Stimulated activated naive B cell treated with anti-CD40 and anti-IgM and Interleukin-4, amounts not matched to agents 10 μg/mL and 1 μg/mL and 100 μg/mL, for 72 hours (primary cell): ENCODE results near the gene RGS17.

Experiments used
- ATAC-seq, 2 donors: fragments of 150-1000 bp; cut with Tn5 transposase; replicated peaks; 2 replicates each; pipeline ENCODE4 v1.10.0; 2021; ENCODE audit warnings: moderate library complexity in 1 of 2
- DNase-seq: peaks from one replicate; pipeline ENCODE4 v3.0.0; 2021
- H3K27ac Mint-ChIP-seq: one replicate; pipeline ENCODE4 v1.8.0; 2022; ENCODE audit warnings: mild to moderate bottlenecking, mixed read lengths
- H3K27me3 Mint-ChIP-seq, 2 donors: one replicate each; pipeline ENCODE4 v1.8.0; 2022; ENCODE audit warnings: mixed read lengths in 2 of 2
- H3K36me3 Mint-ChIP-seq, 2 donors: one replicate each; pipeline ENCODE4 v1.8.0; 2022; ENCODE audit warnings: mixed read lengths in 2 of 2, mild to moderate bottlenecking in 1 of 2
- H3K4me1 Mint-ChIP-seq, 2 donors: one replicate each; pipeline ENCODE4 v1.8.0; 2022; ENCODE audit warnings: mixed read lengths in 2 of 2, mild to moderate bottlenecking in 1 of 2
- H3K4me3 Mint-ChIP-seq, 2 donors: one replicate each; pipeline ENCODE4 v1.8.0; 2022; ENCODE audit warnings: mild to moderate bottlenecking in 2 of 2, mixed read lengths in 2 of 2, moderate library complexity in 1 of 2
- H3K9me3 Mint-ChIP-seq, 2 donors: one replicate each; pipeline ENCODE4 v1.8.0; 2022; ENCODE audit warnings: mixed read lengths in 2 of 2, mild to moderate bottlenecking in 1 of 2

Gene RGS17

DNA sequence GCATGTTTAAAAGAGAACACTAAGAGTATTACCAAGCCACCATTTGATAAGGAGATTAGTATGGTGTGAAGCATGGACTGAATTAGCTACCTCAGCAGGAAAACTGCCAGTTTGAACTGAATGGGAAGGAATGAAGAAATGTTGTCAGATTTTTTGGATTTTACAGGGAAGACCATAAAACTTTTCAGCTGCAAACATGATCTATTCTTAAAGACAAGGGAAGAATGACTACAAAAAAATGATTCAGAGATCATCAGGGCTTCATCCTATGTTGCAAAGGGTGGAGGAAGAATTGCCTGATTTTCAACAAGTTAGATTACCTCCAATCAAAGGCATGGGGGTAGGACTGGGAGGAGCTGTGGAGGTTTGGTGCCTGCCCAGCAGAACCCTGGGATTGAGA lies 79.3 kb downstream of the RGS17 start:
- H3K4me1 Mint-ChIP-seq: no peaks in the 10 kb centered on the region
- H3K9me3 Mint-ChIP-seq: peaks cover 5 to 12% of the 10 kb centered on the region in 2 donors
- H3K4me3 Mint-ChIP-seq: no peak overlapping the region
- H3K36me3 Mint-ChIP-seq: no peaks in the 10 kb centered on the region
- no peak for ATAC-seq
- peaks cover 11 to 14% of the 10 kb centered on the region in 2 donors for H3K27me3 Mint-ChIP-seq
- DNase-seq: no peak
- no peak overlapping the region for H3K27ac Mint-ChIP-seq

DNA sequence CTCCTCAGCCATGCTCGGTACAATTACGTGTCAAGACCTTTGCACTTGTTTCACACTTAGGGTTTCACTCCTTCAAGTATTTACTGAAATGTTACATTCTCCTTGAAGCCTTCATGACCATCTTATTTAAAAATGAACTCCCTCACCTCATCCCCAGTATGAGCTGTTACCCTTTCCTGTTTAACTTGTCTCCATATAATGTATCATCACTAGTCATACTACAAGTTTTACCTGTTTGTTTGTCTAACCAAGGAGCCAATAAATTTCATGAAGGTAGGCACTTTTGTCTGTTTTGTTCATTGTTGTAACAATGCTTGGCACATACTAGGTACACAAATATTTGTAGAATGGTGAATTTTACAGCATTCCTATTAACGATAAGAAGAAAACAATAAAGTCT lies 82.5 kb downstream of the RGS17 start:
- Mint-ChIP-seq H3K36me3 (no peaks in the 10 kb centered on the region), H3K4me3 (no peak overlapping the region), H3K27me3 (peaks cover 7 to 10% of the 10 kb centered on the region in 2 donors), H3K4me1 (no peaks in the 10 kb centered on the region), H3K9me3 (peaks cover 5 to 12% of the 10 kb centered on the region in 2 donors), H3K27ac (no peak overlapping the region)
- ATAC-seq (no peak), DNase-seq (no peak)

DNA sequence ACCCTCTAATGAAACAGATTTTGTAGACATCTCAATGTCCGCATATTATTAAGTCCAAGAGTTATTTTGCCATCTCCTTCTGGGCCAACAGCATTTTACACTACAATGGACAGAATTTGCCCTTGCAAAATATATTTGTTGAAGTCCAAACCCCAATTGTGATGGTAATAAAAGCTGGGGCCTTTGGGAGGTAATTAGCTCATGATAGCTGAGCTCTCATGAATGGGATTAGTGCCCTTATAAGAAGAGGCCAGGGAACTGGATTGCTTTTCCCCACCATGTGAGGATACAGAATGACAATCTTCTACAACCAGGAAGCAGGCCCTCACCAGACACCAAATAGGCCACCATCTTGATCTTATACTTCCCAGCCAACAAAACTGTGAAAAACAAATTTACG lies 83.7 kb downstream of the RGS17 start:
- no peak overlapping the region for H3K4me3 Mint-ChIP-seq
- no peak overlapping the region for H3K27ac Mint-ChIP-seq
- H3K9me3 Mint-ChIP-seq: peaks cover 5 to 12% of the 10 kb centered on the region in 2 donors
- ATAC-seq: no peak
- H3K36me3 Mint-ChIP-seq: no peaks in the 10 kb centered on the region
- no peak for DNase-seq
- peaks cover 9 to 10% of the 10 kb centered on the region in 2 donors for H3K27me3 Mint-ChIP-seq
- no peaks in the 10 kb centered on the region for H3K4me1 Mint-ChIP-seq

DNA sequence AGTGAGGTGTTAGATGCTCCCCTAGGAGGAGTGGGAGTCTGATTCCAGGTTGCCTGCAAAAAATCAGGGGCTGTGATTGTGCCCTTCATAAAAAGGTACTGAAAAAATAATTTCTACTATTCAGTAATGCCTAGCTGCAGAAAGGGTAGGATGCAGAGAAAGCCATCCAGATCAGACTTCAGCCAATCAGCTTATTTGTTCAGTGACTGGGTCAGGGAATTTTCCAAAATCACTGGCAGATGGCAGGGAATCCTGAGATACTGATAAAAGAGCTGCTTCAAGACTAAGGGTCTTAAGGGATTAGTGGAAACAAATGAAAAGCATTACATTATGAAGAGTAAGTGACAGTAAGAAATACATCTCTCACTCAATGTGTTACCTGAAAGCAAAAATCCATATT lies 85.8 kb downstream of the RGS17 start:
- H3K36me3 Mint-ChIP-seq: no peaks in the 10 kb centered on the region
- H3K27ac Mint-ChIP-seq: no peak overlapping the region
- ATAC-seq (no peak), DNase-seq (no peak)
- H3K4me3 Mint-ChIP-seq: no peak overlapping the region
- H3K27me3 Mint-ChIP-seq: peaks cover 5 to 8% of the 10 kb centered on the region in 2 donors
- no peaks in the 10 kb centered on the region for H3K4me1 Mint-ChIP-seq
- peaks cover 1 to 6% of the 10 kb centered on the region in 2 donors for H3K9me3 Mint-ChIP-seq

DNA sequence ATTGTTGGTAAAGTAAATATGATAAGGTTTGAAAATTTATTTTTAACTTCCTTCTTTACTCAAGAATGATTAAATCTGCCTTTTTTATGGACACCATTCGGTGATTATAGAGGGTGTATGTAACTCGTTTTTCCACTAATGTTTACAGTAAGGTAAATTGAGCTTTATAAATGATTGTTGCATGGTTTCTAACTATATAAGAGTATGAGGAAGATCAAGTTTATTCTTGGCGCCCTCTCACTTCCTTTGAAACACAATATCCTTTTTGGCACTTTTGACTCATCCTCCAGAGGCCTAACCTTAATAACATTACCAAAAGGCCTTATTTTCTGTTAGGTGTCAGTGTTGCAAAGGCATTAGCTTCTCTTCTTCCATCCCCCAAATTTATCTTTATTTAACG lies 86.8 kb downstream of the RGS17 start:
- Mint-ChIP-seq H3K4me1 (no peaks in the 10 kb centered on the region), H3K36me3 (no peaks in the 10 kb centered on the region), H3K27me3 (peaks cover 11 to 14% of the 10 kb centered on the region in 2 donors), H3K27ac (no peak overlapping the region), H3K4me3 (no peak overlapping the region), H3K9me3 (peaks cover 1 to 6% of the 10 kb centered on the region in 2 donors)
- no peak for ATAC-seq
- DNase-seq: no peak

DNA sequence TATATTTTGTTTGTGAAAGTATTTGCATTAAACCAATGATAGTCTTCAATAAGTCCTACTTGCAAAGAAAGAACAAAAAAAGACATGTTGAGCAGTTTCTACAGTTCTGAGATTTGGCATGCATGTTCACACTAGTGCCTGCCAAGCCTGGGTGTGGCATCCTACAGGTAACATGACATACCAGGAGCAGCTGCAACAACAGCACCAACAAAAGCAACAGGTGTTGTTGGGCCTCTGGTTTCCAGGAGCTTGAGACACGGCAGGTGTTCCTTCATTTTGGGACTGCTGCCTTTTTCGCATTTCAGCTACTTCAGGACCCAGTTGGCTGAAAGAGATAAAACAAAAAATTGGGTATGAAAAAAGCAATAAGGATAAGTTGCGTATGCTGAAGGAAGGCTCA lies 87.4 kb downstream of the RGS17 start:
- Mint-ChIP-seq H3K36me3 (no peaks in the 10 kb centered on the region), H3K27me3 (peaks cover 11 to 16% of the 10 kb centered on the region in 2 donors), H3K27ac (no peak overlapping the region), H3K9me3 (peaks cover 1 to 6% of the 10 kb centered on the region in 2 donors), H3K4me3 (no peak overlapping the region), H3K4me1 (no peaks in the 10 kb centered on the region)
- ATAC-seq (no peak), DNase-seq (no peak)

DNA sequence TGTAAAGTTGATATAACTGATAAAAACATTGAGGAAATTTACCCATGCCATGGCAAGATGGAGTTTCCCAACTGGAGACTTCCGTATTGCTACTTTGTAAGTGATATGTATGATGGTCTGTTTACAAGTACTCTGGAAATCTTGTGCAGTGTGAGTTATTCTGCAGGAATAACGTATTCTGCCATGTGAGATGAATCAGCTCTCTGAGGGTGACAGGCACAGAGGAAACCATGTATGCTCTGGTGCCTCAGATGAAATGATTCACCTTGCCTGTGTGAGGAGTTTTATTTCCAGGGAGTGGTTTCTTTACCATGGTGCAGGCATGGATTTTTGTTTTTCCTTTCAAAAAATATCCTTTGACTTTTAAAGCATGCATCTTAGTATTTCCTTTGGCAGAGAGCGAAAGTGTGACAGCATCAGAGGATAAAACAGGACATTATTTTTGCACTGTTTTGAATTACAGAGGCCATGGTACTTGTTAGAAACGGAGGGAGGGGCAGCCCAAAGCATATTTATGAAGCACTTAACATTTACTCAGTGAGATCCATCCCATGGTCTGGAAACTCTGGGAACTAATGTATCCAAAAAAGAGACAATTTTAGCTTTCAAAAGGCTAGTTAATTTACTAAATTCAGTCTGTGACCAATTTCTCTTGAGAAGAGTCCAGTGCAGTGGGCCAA lies 92.6 kb downstream of the RGS17 start:
- H3K36me3 Mint-ChIP-seq: no peaks in the 10 kb centered on the region
- no peaks in the 10 kb centered on the region for H3K4me1 Mint-ChIP-seq
- H3K27ac Mint-ChIP-seq: no peak overlapping the region
- no peaks in the 10 kb centered on the region for H3K9me3 Mint-ChIP-seq
- peaks cover 17 to 21% of the 10 kb centered on the region in 2 donors for H3K27me3 Mint-ChIP-seq
- no peak for DNase-seq
- H3K4me3 Mint-ChIP-seq: no peak overlapping the region
- no peak for ATAC-seq

DNA sequence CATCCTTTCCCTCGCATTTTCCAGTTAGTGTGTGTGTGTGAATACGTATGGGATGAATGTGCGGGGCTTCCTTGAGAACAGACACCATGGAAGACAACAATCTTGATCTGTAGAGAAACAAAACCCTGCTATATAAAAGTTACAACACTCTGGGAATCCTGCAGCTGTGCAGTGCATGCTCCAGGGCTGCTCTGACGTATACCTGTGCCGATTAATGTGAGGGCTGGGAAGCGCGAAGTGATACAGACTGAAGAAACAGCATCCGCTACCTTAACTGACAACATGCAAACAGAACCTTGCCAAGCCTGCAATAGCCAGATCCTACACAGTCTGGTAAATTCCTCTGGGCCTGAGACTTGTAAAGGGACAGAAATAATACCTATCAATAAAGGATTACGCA lies 96.9 kb downstream of the RGS17 start:
- ATAC-seq (no peak), DNase-seq (no peak)
- peaks cover 12 to 23% of the 10 kb centered on the region in 2 donors for H3K27me3 Mint-ChIP-seq
- H3K9me3 Mint-ChIP-seq: no peaks in the 10 kb centered on the region
- no peaks in the 10 kb centered on the region for H3K4me1 Mint-ChIP-seq
- no peak overlapping the region for H3K4me3 Mint-ChIP-seq
- no peak overlapping the region for H3K27ac Mint-ChIP-seq
- no peaks in the 10 kb centered on the region for H3K36me3 Mint-ChIP-seq

DNA sequence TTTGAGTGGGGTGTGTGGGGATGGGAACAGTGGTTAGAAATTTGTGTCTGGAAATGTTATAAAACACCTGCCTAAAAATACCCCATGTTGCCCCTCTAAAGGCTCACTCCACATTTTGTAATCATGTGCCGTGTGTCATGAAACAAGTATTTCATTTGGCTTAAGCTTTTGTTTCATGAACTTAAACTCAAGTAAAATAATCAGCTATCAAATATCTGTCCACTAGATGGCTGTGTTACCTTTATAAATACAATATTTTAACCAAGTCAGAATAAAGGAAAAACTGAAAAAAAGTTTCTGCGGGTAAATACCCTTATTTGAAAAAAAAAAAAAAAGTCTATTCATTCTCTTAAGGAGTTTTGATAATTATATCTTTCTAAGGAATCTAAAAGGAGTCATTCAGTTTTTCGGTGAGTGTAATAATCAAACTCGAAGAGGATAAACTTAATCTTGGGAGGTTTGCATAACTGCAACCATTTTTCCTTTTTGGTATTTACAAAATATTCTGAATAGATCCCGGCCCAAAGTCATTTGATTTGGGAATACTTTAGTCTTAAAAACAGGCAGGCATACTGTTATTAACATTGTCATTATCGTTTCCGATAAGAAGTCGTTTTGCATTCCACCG lies 98.7 kb downstream of the RGS17 start:
- no peak overlapping the region for H3K4me3 Mint-ChIP-seq
- H3K27ac Mint-ChIP-seq: no peak overlapping the region

DNA sequence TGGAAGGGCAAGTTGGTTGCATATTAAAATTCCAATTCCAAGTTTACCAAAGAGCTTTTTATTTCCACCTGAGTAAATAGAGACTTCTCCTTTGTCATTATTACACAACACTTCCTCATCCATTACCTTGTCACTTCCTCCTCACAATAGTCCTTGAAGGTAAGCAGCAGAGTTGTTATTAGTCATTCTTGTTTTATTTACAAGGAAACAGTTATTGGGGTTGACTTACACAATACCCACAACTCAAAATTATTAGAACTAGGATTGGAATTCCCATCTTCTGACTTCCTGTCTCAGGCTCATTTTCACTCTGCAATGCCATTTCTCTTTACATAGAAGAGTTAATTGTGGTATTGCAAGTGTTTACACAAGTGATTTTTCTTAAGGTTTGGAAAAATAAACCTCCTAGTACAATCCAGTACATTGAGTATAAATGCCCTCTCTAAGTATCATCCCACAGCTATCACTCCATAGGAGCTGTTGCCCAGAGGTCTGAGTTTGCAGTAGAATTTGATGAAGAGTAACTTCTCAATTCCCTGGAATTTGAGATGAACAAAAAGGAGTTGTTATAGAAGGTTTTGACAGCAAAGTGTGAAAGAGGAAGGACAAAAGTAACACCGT lies 99.6 kb downstream of the RGS17 start:
- DNase-seq: no peak
- no peak for ATAC-seq
- H3K4me1 Mint-ChIP-seq: no peaks in the 10 kb centered on the region
- H3K9me3 Mint-ChIP-seq: no peaks in the 10 kb centered on the region
- no peaks in the 10 kb centered on the region for H3K36me3 Mint-ChIP-seq
- H3K27me3 Mint-ChIP-seq: peaks cover 6 to 27% of the 10 kb centered on the region in 2 donors
- no peak overlapping the region for H3K27ac Mint-ChIP-seq
- H3K4me3 Mint-ChIP-seq: no peak overlapping the region

More for the DNA sequence above, 98.7 kb downstream of the RGS17 start:
- ATAC-seq: no peak
- peaks cover 8 to 21% of the 10 kb centered on the region in 2 donors for H3K27me3 Mint-ChIP-seq
- H3K9me3 Mint-ChIP-seq: no peaks in the 10 kb centered on the region
- H3K4me1 Mint-ChIP-seq: no peaks in the 10 kb centered on the region
- DNase-seq: no peak
- no peaks in the 10 kb centered on the region for H3K36me3 Mint-ChIP-seq

DNA sequence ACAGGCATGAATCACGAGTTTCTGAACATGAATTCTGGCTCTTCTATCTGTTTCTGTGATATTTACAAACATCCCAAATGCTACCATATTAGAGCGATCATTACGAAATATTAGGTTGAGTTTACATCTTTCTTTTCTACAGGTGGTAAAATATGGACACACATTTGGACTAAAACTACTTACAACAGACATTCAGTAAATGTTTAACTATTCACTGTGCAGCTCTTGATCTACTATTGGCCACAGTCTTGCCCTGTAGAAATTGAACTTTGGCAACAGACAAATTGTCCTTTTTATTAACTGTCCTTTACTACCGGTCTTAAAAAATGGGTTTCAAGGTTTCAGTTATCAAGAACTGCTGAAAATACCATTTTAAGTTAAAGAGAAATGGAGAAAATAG lies 102.1 kb downstream of the RGS17 start:
- H3K36me3 Mint-ChIP-seq: no peaks in the 10 kb centered on the region
- H3K4me3 Mint-ChIP-seq: no peak overlapping the region
- no peaks in the 10 kb centered on the region for H3K4me1 Mint-ChIP-seq
- no peak for DNase-seq
- no peaks in the 10 kb centered on the region for H3K9me3 Mint-ChIP-seq
- peaks cover 12 to 34% of the 10 kb centered on the region in 2 donors for H3K27me3 Mint-ChIP-seq
- H3K27ac Mint-ChIP-seq: no peak overlapping the region
- ATAC-seq: no peak

DNA sequence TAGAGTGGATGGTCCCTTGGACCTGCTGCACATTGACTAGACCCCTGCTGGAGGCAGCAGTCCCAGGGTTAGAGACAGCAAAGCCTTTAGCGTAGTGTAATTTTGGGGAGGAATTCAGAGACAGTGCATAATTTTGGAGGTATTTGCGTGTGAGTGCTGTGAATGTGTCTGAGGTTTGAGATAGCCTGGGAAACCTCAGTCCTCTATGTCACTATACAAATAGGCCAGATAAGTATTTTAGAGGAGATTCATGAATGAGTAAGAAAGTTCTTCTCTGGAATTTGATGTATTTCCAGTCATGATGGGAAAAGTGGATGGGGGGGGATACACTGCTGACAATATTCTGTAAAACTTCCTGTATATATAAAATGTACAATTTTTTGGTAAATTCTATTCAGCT lies 102.8 kb downstream of the RGS17 start:
- Mint-ChIP-seq H3K4me1 (no peaks in the 10 kb centered on the region), H3K4me3 (no peak overlapping the region)

DNA sequence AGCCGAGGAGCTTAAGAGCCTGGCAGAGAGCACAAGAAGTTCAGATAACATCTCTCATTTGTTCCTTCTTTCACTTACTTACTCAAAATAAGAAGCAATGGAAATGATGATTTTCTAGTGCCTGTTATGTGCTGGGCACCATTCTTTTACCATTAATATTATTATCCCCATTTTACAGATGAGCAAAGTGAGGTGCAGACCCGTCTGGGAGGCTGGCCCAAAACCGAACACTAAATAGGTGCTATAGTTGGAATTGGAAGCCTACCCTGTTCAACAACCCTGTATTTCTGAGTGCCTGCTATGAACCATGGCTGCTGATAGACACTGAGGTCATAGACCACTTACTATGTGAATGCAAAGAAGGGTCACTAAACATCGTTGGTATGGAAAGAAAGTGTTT lies 103.6 kb downstream of the RGS17 start:
- Mint-ChIP-seq H3K4me1 (no peaks in the 10 kb centered on the region), H3K9me3 (no peaks in the 10 kb centered on the region), H3K36me3 (no peaks in the 10 kb centered on the region), H3K4me3 (no peak overlapping the region), H3K27me3 (peaks cover 14 to 35% of the 10 kb centered on the region in 2 donors), H3K27ac (no peak overlapping the region)
- no peak for ATAC-seq
- no peak for DNase-seq

More for the DNA sequence above, 102.8 kb downstream of the RGS17 start:
- Mint-ChIP-seq H3K27me3 (peaks cover 14 to 35% of the 10 kb centered on the region in 2 donors), H3K9me3 (no peaks in the 10 kb centered on the region), H3K27ac (no peak overlapping the region), H3K36me3 (no peaks in the 10 kb centered on the region)
- no peak for ATAC-seq
- DNase-seq: no peak

DNA sequence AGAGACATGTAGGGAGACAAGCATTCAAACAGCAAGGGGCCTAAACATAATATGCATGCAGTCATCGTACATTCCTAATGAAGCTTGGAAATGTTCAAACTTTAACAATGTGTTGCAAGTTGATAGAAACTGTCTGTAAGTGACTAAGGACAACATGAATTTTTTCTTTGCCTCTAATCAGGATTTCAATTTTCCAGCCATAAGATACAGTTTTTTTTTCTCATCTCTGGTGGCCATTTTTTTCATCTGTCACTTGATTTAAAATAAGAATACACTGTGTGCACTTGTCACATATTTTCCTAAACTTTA lies 106.4 kb downstream of the RGS17 start:
- Mint-ChIP-seq H3K4me3 (no peak overlapping the region), H3K36me3 (no peaks in the 10 kb centered on the region), H3K4me1 (no peaks in the 10 kb centered on the region), H3K27me3 (peaks cover 8 to 23% of the 10 kb centered on the region in 2 donors), H3K9me3 (no peaks in the 10 kb centered on the region), H3K27ac (no peak overlapping the region)
- no peak for ATAC-seq
- DNase-seq: no peak
